ENCODE results near the gene FAM53A.

DNA sequence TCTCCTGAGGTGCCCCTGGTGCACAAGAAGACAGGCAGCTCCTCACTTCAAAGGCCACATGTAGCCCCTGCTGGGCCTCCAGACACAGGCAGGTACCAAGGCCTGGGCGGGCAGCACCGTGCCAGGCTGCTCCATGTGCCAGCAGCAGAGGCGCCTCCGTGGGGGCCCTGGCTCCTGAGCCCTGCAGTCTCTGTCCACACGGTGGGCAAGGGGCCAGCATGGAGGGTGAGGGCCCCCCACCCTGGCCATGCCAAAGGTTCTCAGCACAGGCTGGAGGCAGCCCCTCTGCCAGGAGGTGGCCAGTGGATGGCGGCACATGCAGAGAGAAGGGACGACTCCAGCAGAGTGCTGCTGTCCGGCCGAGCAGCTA is 72.6 kb downstream of the FAM53A start:
- no peak for TF ChIP-seq POLR2A (IDR thresholded peaks at IDR 0.05)
- TF ChIP-seq, protein P1, sequence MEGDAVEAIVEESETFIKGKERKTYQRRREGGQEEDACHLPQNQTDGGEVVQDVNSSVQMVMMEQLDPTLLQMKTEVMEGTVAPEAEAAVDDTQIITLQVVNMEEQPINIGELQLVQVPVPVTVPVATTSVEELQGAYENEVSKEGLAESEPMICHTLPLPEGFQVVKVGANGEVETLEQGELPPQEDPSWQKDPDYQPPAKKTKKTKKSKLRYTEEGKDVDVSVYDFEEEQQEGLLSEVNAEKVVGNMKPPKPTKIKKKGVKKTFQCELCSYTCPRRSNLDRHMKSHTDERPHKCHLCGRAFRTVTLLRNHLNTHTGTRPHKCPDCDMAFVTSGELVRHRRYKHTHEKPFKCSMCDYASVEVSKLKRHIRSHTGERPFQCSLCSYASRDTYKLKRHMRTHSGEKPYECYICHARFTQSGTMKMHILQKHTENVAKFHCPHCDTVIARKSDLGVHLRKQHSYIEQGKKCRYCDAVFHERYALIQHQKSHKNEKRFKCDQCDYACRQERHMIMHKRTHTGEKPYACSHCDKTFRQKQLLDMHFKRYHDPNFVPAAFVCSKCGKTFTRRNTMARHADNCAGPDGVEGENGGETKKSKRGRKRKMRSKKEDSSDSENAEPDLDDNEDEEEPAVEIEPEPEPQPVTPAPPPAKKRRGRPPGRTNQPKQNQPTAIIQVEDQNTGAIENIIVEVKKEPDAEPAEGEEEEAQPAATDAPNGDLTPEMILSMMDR (IDR thresholded peaks at IDR 0.05): no peak
